Measurements from ENCODE around the gene DOCK7.

DNA sequence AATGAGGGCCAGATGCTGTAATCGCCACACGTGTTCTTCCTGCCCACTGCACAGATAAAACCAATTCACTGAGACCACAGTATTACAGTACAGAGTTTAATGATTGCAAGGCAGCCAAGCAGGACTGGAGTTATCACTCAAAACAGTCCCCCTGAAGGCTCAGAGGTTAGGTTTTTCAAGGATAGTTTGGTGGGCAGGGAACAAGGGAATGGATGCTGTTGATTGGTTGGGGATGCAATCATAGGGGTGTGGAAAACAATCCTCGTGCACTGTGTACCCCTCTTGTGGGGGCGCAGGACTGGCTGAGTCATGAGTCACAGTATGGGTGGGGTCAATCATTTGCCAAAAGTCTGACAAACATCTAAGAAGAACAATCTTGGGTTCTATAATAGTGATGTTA is 263.8 kb downstream of the DOCK7 start:
- TF ChIP-seq, protein P1, sequence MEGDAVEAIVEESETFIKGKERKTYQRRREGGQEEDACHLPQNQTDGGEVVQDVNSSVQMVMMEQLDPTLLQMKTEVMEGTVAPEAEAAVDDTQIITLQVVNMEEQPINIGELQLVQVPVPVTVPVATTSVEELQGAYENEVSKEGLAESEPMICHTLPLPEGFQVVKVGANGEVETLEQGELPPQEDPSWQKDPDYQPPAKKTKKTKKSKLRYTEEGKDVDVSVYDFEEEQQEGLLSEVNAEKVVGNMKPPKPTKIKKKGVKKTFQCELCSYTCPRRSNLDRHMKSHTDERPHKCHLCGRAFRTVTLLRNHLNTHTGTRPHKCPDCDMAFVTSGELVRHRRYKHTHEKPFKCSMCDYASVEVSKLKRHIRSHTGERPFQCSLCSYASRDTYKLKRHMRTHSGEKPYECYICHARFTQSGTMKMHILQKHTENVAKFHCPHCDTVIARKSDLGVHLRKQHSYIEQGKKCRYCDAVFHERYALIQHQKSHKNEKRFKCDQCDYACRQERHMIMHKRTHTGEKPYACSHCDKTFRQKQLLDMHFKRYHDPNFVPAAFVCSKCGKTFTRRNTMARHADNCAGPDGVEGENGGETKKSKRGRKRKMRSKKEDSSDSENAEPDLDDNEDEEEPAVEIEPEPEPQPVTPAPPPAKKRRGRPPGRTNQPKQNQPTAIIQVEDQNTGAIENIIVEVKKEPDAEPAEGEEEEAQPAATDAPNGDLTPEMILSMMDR (IDR thresholded peaks at IDR 0.05), result no peak
- TF ChIP-seq POLR2AphosphoS5 (IDR thresholded peaks at IDR 0.05; ENCODE audit: low read depth, low read length), result no peak

Measured in SK-N-SH (cell line).